HG03139 (cell line): ENCODE data around the gene SEC16B.

ENCODE experiments used
- ATAC-seq: cut with Tn5 transposase; IDR thresholded peaks from one replicate; pipeline ENCODE4 v1.9.1; 2021; ENCODE audit not compliant: unreplicated experiment

The SEC16B gene

GRCh38 chr1:177913762-177914540 lies 55.9 kb downstream of the SEC16B start:
- no peak for ATAC-seq

- ATAC-seq: no peak
These were observed 56.9 kb downstream of the SEC16B start for GRCh38 chr1:177912991-177913390.

- no peak for ATAC-seq
These were observed 60.4 kb downstream of the SEC16B start for GRCh38 chr1:177909416-177909815.

- ATAC-seq: no peak
These were observed 62.9 kb downstream of the SEC16B start for GRCh38 chr1:177907000-177907399.

GRCh38 chr1:177905686-177906085 lies 64.2 kb downstream of the SEC16B start:
- no peak for ATAC-seq

- ATAC-seq: no peak
These were observed 67.6 kb downstream of the SEC16B start for GRCh38 chr1:177902266-177902665.

GRCh38 chr1:177897998-177898654 lies 71.7 kb downstream of the SEC16B start:
- no peak for ATAC-seq

- no peak for ATAC-seq
These were observed 72.4 kb downstream of the SEC16B start for GRCh38 chr1:177897281-177897997.
